Measurements from ENCODE around the gene PAQR8. TPM values are rescaled to one million over a fixed set of nuclear protein-coding genes. Genes with fewer than 3 reads are reported as not detected.

The PAQR8 gene
- total and polyA plus RNA-seq, 4 donors = 0.43 to 3.3 (median 0.74) TPM

- no peak for DNase-seq (ENCODE audit: low spot score)
- Histone ChIP-seq H3K9ac (ENCODE audit: low read depth in 1 of 2, low read length in 2 of 2) (no peak overlapping the region), H3K27ac (ENCODE audit: low read depth in 1 of 2, low read length in 2 of 2) (no peak overlapping the region), H3K27me3 (ENCODE audit: control insufficient read depth in 4 of 4, insufficient read depth in 4 of 4, low read length in 3 of 4) (no peaks in the 10 kb centered on the region), H3K4me1 (ENCODE audit: control insufficient read depth in 4 of 4, insufficient read depth in 4 of 4, low read length in 3 of 4) (no peaks in the 10 kb centered on the region), H3K36me3 (ENCODE audit: control insufficient read depth in 4 of 4, insufficient read depth in 3 of 4, low read depth in 1 of 4, low read length in 3 of 4) (peaks cover 0 to 4% (median 0%) of the 10 kb centered on the region in 4 donors), H3K4me3 (ENCODE audit: low read depth in 1 of 3, low read length in 3 of 3) (no peak overlapping the region), H3K9me3 (ENCODE audit: control insufficient read depth in 4 of 4, low read length in 3 of 4) (no peaks in the 10 kb centered on the region)
- TF ChIP-seq FOXA1 (IDR thresholded peaks at IDR 0.05) (no peak), ATF3 (IDR thresholded peaks at IDR 0.05) (no peak), HNF4G (IDR thresholded peaks at IDR 0.05) (no peak), TAF1 (conservative IDR thresholded peaks at IDR 0.05) (no peak), YY1 (IDR thresholded peaks at IDR 0.05) (no peak), CTCF (IDR thresholded peaks at IDR 0.05; ENCODE audit: low read depth, low read length, missing input control) (no peak), MAX (IDR thresholded peaks at IDR 0.05) (no peak), SP1 (IDR thresholded peaks at IDR 0.05) (no peak), RAD21 (IDR thresholded peaks at IDR 0.05) (no peak), ZBTB33 (IDR thresholded peaks at IDR 0.05) (no peak), REST (IDR thresholded peaks at IDR 0.05) (no peak), NR2F2 (IDR thresholded peaks at IDR 0.05) (no peak), HNF4A (conservative IDR thresholded peaks at IDR 0.05) (no peak), GABPA (IDR thresholded peaks at IDR 0.05 in 1 of 2, conservative IDR thresholded peaks at IDR 0.05 in 1 of 2) (no peak), FOXA2 (IDR thresholded peaks at IDR 0.05) (no peak), RXRA (IDR thresholded peaks at IDR 0.05) (no peak), EGR1 (IDR thresholded peaks at IDR 0.05; ENCODE audit: low read depth in 2 of 2) (no peak), JUND (IDR thresholded peaks at IDR 0.05) (no peak)
- 96% methylated on average over 1 of the region's 1 CpG for WGBS
These were observed 43.3 kb downstream of the PAQR8 start for GRCh38 chr6:52405243-52405642.

Data from liver (tissue), 9 donors.